Measurements from ENCODE around the gene PSEN1. TPM values are rescaled to one million over a fixed set of nuclear protein-coding genes. Genes with fewer than 3 reads are reported as not detected.
"Not testable (repeated sequence)": the region's sequence is repeated elsewhere in the genome, so short reads cannot be mapped to it uniquely, and the experiment has no call there.

PSEN1 gene
- total and polyA plus RNA-seq, 2 donors: 28.7 to 47.8 TPM

DNA sequence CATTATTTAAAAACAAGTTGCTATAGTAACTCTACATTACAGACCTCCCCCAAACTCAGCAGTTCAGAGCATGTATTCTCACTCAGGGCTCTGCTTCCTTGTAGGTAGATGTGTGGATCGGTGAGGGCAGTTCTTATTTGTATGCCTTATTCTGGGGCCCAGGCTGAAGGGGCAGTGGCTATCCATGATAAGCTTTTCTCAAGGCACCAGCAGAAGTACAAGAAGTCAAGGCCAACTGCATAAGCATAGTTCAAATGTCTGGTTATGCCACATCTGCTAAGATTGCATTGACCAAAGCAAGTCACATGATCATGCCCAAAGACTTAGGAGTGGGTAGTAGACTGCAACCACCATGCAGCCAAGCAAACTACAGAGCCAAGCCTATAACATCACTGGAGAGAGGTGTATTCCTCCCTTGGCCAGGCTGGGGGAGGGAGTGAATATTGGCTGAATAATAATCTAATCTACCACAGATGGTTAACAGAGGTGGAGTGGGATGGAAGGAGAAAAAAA, 4.6 kb downstream of the PSEN1 start:
- no peak for DNase-seq (ENCODE audit: extremely low spot score)
- 89% methylated on average over 1 of the region's 1 CpG for whole genome bisulfite sequencing

DNA sequence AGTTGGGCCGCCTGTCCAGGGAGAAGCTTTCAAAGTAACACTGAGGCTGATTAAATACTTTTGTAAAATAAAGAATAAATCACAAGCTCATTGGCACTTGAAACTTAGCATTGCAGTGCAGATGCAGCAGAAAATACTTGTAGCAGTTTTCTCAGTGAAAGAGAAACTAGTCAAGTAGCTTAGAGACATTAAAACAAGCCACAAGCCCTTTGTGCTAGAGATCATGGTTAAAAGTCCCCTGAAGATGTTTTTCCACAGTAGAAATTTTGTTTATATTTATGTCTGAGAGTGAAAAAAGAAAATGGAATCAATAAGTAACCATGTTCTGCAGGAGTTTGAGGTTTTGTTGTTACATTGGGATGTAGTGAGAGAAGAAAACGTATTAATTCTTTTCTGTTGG, 5.9 kb downstream of the PSEN1 start:
- no peak overlapping the region for H3K27ac ChIP-seq (ENCODE audit: low read depth)
- no peak for DNase-seq (ENCODE audit: extremely low spot score)
- 78% methylated on average over 2 of the region's 2 CpGs for WGBS
- H3K4me1 ChIP-seq (ENCODE audit: insufficient read depth): peaks cover 2% of the 10 kb centered on the region
- H3K4me3 ChIP-seq (ENCODE audit: low read depth, low read length): no peak overlapping the region
- H3K36me3 ChIP-seq (ENCODE audit: insufficient read depth): no peaks in the 10 kb centered on the region

More for the DNA sequence above, 4.6 kb downstream of the PSEN1 start:
- Histone ChIP-seq H3K4me3 (ENCODE audit: low read depth, low read length) (no peak overlapping the region), H3K27ac (ENCODE audit: low read depth) (no peak overlapping the region), H3K36me3 (ENCODE audit: insufficient read depth) (no peaks in the 10 kb centered on the region), H3K4me1 (ENCODE audit: insufficient read depth) (peaks cover 2% of the 10 kb centered on the region)

DNA sequence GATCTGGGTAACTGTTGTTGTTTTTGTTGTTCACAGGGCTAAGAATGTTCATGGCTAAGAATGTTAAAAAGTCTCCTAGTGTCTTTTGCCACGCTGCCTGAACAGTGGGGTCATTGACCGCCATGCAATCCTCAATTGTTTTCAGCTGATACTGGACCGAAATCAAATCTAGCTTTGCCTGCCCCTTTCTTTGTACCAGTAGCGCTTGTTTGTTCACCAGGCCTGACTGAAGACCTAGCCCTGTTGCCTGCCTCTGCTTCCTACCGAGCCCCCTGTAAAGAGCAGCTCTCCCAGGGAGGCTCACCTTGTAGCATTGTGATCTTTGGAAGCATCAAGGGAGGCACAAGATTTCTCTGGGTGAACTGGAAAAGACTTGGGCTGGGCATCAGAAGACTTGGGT, 6.7 kb downstream of the PSEN1 start:
- 87% methylated on average over 5 of the region's 5 CpGs for WGBS
- peaks cover 2% of the 10 kb centered on the region for H3K4me1 ChIP-seq (ENCODE audit: insufficient read depth)
- H3K36me3 ChIP-seq (ENCODE audit: insufficient read depth): no peaks in the 10 kb centered on the region
- DNase-seq (ENCODE audit: extremely low spot score): no peak
- H3K4me3 ChIP-seq (ENCODE audit: low read depth, low read length): no peak overlapping the region
- H3K27ac ChIP-seq (ENCODE audit: low read depth): no peak overlapping the region

GRCh38 chr14:73143617-73144016, 7.3 kb downstream of the PSEN1 start:
- no peak overlapping the region for H3K27ac ChIP-seq (ENCODE audit: low read depth)
- H3K4me3 ChIP-seq (ENCODE audit: low read depth, low read length): no peak overlapping the region
- 94% methylated on average over 3 of the region's 3 CpGs for WGBS
- DNase-seq (ENCODE audit: extremely low spot score): no peak
- H3K36me3 ChIP-seq (ENCODE audit: insufficient read depth): no peaks in the 10 kb centered on the region
- peaks cover 2% of the 10 kb centered on the region for H3K4me1 ChIP-seq (ENCODE audit: insufficient read depth)

DNA sequence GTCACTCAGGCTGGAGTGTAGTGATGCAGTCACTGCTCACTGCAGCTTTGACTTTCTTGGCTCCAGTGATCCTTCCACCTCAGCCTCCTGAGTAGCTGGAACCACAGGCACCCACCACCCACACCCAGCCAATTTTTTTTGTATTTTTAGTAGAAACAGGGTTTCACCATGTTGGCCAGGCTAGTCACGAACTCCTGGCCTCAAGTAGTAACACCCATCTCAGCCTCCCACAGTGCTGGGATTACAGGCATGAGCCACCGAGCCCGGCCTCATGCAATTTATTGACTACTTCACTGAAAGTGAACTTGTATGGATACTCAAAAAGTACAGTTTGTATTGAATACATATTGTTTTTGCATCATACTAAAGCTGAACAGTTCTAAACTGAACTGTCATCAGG, 9.1 kb downstream of the PSEN1 start:
- no peak overlapping the region for H3K4me3 ChIP-seq (ENCODE audit: low read depth, low read length)
- H3K4me1 ChIP-seq (ENCODE audit: insufficient read depth): peaks cover 2% of the 10 kb centered on the region
- H3K27ac ChIP-seq (ENCODE audit: low read depth): no peak overlapping the region
- no peaks in the 10 kb centered on the region for H3K36me3 ChIP-seq (ENCODE audit: insufficient read depth)
- no peak for DNase-seq (ENCODE audit: extremely low spot score)
- WGBS: 91% methylated on average over 3 of the region's 3 CpGs

DNA sequence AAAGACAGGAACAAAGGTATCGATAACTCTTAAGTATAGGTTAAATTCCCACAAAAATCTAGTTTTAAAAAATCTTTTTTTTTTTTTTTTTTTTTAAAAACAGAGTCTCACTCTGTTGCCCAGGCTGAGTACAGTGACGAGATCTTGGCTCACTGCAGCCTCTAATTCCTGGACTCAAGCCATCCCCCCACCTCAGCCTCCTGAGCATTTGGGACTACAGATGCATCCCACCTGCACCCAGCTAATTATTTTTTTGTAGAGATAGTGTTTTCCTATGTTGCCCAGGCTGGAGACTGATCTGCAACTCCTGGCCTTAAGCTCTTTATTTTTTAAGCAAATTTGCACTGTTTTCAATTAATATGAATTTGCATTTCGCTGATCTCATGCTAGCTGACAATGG, 9.8 kb downstream of the PSEN1 start:
- 85% methylated on average over 3 of the region's 3 CpGs for WGBS
- DNase-seq (ENCODE audit: extremely low spot score): no peak

GRCh38 chr14:73149753-73150152, 13.4 kb downstream of the PSEN1 start:
- H3K27ac ChIP-seq (ENCODE audit: low read depth): no peak overlapping the region
- H3K36me3 ChIP-seq (ENCODE audit: insufficient read depth): no peaks in the 10 kb centered on the region

More for the DNA sequence above, 9.8 kb downstream of the PSEN1 start:
- H3K36me3 ChIP-seq (ENCODE audit: insufficient read depth): no peaks in the 10 kb centered on the region
- H3K27ac ChIP-seq (ENCODE audit: low read depth): no peak overlapping the region
- no peak overlapping the region for H3K4me3 ChIP-seq (ENCODE audit: low read depth, low read length)
- peaks cover 2% of the 10 kb centered on the region for H3K4me1 ChIP-seq (ENCODE audit: insufficient read depth)

DNA sequence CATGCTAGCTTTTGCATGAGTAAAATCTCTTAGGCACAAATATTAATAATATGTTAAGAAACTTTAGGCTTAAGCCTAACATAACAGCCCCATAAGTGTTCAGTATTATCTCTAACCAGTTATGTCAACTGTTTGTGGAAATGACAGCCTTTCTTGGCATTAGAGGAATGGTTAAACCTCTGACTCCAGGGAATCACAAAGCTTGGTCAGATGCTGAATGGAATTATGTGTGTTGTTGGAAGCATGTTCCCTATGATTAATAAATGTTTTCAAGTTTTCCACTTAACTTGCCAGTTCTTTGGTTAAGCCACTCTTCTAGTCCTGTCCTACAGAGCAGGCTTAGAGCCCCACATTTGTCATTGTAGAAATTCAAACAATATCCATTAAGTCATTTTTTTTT, 17.0 kb downstream of the PSEN1 start:
- Histone ChIP-seq H3K27ac (ENCODE audit: low read depth) (no peak overlapping the region), H3K36me3 (ENCODE audit: insufficient read depth) (peaks cover 2% of the 10 kb centered on the region), H3K4me3 (ENCODE audit: low read depth, low read length) (no peak overlapping the region), H3K4me1 (ENCODE audit: insufficient read depth) (no peaks in the 10 kb centered on the region)
- DNase-seq (ENCODE audit: extremely low spot score): no peak

More at GRCh38 chr14:73149753-73150152, 13.4 kb downstream of the PSEN1 start:
- Histone ChIP-seq H3K4me1 (ENCODE audit: insufficient read depth) (no peaks in the 10 kb centered on the region), H3K4me3 (ENCODE audit: low read depth, low read length) (no peak overlapping the region)
- WGBS: 79% methylated on average over 2 of the region's 2 CpGs
- DNase-seq (ENCODE audit: extremely low spot score): no peak

DNA sequence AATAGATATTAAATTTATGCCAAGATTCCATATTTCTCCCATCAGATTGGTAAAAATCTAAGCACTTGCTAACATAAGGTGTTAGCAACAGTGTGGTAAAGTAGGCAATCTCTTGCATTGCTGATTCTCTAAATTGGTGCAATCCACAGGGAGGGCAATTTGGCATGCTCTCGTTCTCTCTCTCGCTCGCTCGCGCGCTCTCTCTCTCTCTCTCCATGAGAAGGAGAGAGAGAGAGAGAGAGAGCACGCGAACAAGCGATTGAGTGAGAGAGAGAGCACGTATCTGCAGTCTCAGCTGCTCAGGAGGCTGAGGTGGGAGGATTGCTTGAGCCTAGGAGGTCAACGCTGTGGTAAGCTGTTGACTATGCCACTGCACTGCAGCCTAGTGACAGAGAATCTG, 25.9 kb downstream of the PSEN1 start:
- peaks cover 4% of the 10 kb centered on the region for H3K36me3 ChIP-seq (ENCODE audit: insufficient read depth)
- 89% methylated on average over 11 of the region's 11 CpGs for WGBS

GRCh38 chr14:73166399-73166798, 30.1 kb downstream of the PSEN1 start:
- Histone ChIP-seq H3K4me1 (ENCODE audit: insufficient read depth) (no peaks in the 10 kb centered on the region), H3K27ac (ENCODE audit: low read depth) (no peak overlapping the region), H3K36me3 (ENCODE audit: insufficient read depth) (no peaks in the 10 kb centered on the region), H3K4me3 (ENCODE audit: low read depth, low read length) (no peak overlapping the region)
- 91% methylated on average over 1 of the region's 1 CpG for WGBS
- DNase-seq (ENCODE audit: extremely low spot score): no peak

More for the DNA sequence above, 25.9 kb downstream of the PSEN1 start:
- H3K4me1 ChIP-seq (ENCODE audit: insufficient read depth): no peaks in the 10 kb centered on the region
- no peak for DNase-seq (ENCODE audit: extremely low spot score)
- H3K4me3 ChIP-seq (ENCODE audit: low read depth, low read length): no peak overlapping the region
- no peak overlapping the region for H3K27ac ChIP-seq (ENCODE audit: low read depth)

DNA sequence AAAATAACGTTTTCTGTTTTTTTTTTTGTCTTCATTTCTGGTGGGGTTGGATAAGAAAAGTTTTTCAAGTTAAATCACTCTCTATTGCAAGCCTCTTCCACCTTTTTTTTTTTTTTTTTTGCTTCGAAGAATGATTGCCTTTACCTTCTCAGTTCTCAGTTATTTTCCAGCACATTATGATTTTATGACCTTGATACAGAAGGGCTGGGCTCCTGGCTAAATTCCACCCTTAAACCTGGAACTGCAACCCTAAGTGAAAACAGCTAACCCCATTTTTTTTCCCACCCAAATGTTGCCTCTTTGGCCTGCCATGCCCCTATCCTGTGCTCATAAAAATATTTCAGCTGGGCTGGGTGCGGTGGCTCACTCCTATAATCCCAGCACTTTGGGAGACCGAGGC, 31.4 kb downstream of the PSEN1 start:
- H3K36me3 ChIP-seq (ENCODE audit: insufficient read depth): peaks cover 2% of the 10 kb centered on the region
- 81% methylated on average over 4 of the region's 4 CpGs for WGBS
- H3K4me1 ChIP-seq (ENCODE audit: insufficient read depth): no peaks in the 10 kb centered on the region
- H3K27ac ChIP-seq (ENCODE audit: low read depth): no peak overlapping the region
- no peak for DNase-seq (ENCODE audit: extremely low spot score)
- no peak overlapping the region for H3K4me3 ChIP-seq (ENCODE audit: low read depth, low read length)

DNA sequence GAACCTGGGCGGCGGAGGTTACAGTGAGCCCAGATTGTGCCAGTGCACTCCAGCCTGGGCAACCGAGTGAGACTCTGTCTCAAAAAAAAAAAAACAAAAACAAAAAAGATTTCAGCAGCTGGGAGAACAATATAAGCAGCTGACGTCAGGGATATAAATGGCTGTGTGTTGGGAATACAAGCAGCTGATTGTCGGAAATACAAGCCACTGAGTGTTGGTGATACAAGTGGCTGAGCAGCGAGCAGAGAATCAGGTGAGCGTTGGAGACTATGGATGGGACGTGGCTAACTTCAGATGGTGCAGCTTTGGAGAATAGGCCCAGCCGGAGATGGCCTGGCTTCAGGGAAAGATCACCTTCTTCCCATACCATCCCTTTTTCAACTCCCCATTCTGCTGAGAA, 32.0 kb downstream of the PSEN1 start:
- Histone ChIP-seq H3K4me3 (ENCODE audit: low read depth, low read length) (no peak overlapping the region), H3K36me3 (ENCODE audit: insufficient read depth) (peaks cover 2% of the 10 kb centered on the region), H3K4me1 (ENCODE audit: insufficient read depth) (no peaks in the 10 kb centered on the region), H3K27ac (ENCODE audit: low read depth) (no peak overlapping the region)
- WGBS: 89% methylated on average over 9 of the region's 9 CpGs
- DNase-seq (ENCODE audit: extremely low spot score): no peak

- peaks cover 2% of the 10 kb centered on the region for H3K36me3 ChIP-seq (ENCODE audit: insufficient read depth)
These were observed 32.4 kb downstream of the PSEN1 start for GRCh38 chr14:73168691-73169090.

GRCh38 chr14:73169855-73170254, 33.5 kb downstream of the PSEN1 start:
- H3K4me1 ChIP-seq (ENCODE audit: insufficient read depth); H3K27ac ChIP-seq (ENCODE audit: low read depth); H3K36me3 ChIP-seq (ENCODE audit: insufficient read depth); H3K4me3 ChIP-seq (ENCODE audit: low read depth, low read length); DNase-seq (ENCODE audit: extremely low spot score): not testable (repeated sequence)
- 81% methylated on average over 6 of the region's 6 CpGs for WGBS

More at GRCh38 chr14:73168691-73169090, 32.4 kb downstream of the PSEN1 start:
- DNase-seq (ENCODE audit: extremely low spot score): no peak
- no peak overlapping the region for H3K4me3 ChIP-seq (ENCODE audit: low read depth, low read length)
- WGBS: 94% methylated on average over 14 of the region's 14 CpGs
- H3K4me1 ChIP-seq (ENCODE audit: insufficient read depth): no peaks in the 10 kb centered on the region
- no peak overlapping the region for H3K27ac ChIP-seq (ENCODE audit: low read depth)

GRCh38 chr14:73170686-73171085, 34.4 kb downstream of the PSEN1 start:
- no peak overlapping the region for H3K27ac ChIP-seq (ENCODE audit: low read depth)
- H3K4me3 ChIP-seq (ENCODE audit: low read depth, low read length): no peak overlapping the region
- 87% methylated on average over 11 of the region's 11 CpGs for WGBS
- DNase-seq (ENCODE audit: extremely low spot score): no peak
- no peaks in the 10 kb centered on the region for H3K4me1 ChIP-seq (ENCODE audit: insufficient read depth)
- peaks cover 5% of the 10 kb centered on the region for H3K36me3 ChIP-seq (ENCODE audit: insufficient read depth)

Data from urinary bladder (tissue), 4 donors.